Ectodermal cell (in vitro differentiated cells): ENCODE results near the gene CLASP1.

Source experiments
- H3K27ac ChIP-seq: 2 replicates; pipeline ENCODE4 v1.7.0; 2013; ENCODE audit warnings: mild to moderate bottlenecking, low read depth, low read length; ENCODE audit not compliant: insufficient read depth, poor library complexity, severe bottlenecking
- H3K27me3 ChIP-seq: 2 replicates; pipeline ENCODE4 v1.7.0; 2013; ENCODE audit warnings: mild to moderate bottlenecking, low read length; ENCODE audit not compliant: insufficient read depth, control insufficient read depth, poor library complexity, severe bottlenecking
- H3K36me3 ChIP-seq: one replicate; pipeline ENCODE4 v1.7.0; 2013; ENCODE audit warnings: low read length; ENCODE audit not compliant: control insufficient read depth, insufficient read depth
- H3K4me1 ChIP-seq: one replicate; pipeline ENCODE4 v1.7.0; 2013; ENCODE audit warnings: low read length; ENCODE audit not compliant: control insufficient read depth, insufficient read depth
- H3K4me3 ChIP-seq: 2 replicates; pipeline ENCODE4 v1.7.0; 2013; ENCODE audit warnings: low read depth, low read length, control low read depth; ENCODE audit not compliant: insufficient read depth
- H3K9me3 ChIP-seq: 2 replicates; pipeline ENCODE4 v1.7.0; 2013; ENCODE audit warnings: mild to moderate bottlenecking, low read length, moderate library complexity; ENCODE audit not compliant: control insufficient read depth
- WGBS, 2 experiments: methylation state at CpG; one replicate each; pipeline ENCODE4 v1.1.7; 2013; ENCODE audit warnings: missing lambda C conversion rate in 2 of 2; 5-methylcytosine and 5-hydroxymethylcytosine counted together

The CLASP1 gene

GRCh38 chr2:121532347-121532766 lies 116.9 kb downstream of the CLASP1 start:
- no peak overlapping the region for H3K4me3 ChIP-seq
- WGBS, 2 experiments: 86 to 87% methylated on average over 4 of the region's 4 CpGs
- H3K9me3 ChIP-seq: no peaks in the 10 kb centered on the region
- no peak overlapping the region for H3K27ac ChIP-seq
- no peaks in the 10 kb centered on the region for H3K27me3 ChIP-seq
- no peaks in the 10 kb centered on the region for H3K36me3 ChIP-seq
- H3K4me1 ChIP-seq: peaks cover 12% of the 10 kb centered on the region

DNA sequence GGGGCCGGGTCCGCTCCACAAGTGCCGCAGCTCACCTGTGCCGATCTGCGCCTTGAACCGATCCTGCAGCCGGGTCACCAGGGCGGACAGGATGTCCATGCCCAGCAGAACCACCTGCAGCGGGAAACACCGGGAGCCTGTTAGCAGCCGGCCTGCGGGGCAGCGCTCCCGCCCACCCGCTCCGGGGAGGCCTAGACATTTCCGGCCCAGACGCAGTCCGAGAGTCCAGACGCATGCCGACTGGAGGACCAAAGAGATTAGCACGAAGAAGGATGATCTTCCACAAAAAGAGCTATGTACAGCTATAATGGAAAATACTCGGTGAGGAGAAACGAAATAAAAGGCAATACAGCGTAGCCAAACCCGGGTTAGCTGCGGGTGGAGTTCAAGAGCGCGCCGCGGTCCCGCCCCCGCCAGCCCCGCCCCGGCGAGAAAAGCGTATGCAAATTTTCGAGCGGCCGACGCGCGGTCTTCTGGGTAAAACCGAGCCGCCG lies 119.0 kb downstream of the CLASP1 start:
- H3K27ac ChIP-seq: peak overlapping the region; percentile 100
- WGBS, 2 experiments: 0 to 1% methylated on average over 46 of the region's 46 CpGs
- no peaks in the 10 kb centered on the region for H3K27me3 ChIP-seq
- peaks cover 12% of the 10 kb centered on the region for H3K4me1 ChIP-seq
- peak overlapping the region; percentile 79 for H3K4me3 ChIP-seq
- peaks cover 5% of the 10 kb centered on the region for H3K36me3 ChIP-seq
- no peaks in the 10 kb centered on the region for H3K9me3 ChIP-seq

- H3K4me1 ChIP-seq: peaks cover 17% of the 10 kb centered on the region
- peak overlapping the region; percentile 79 for H3K4me3 ChIP-seq
- no peak overlapping the region for H3K27ac ChIP-seq
- 18 to 19% methylated on average over 17 to 19 of the region's 19 CpGs for WGBS, 2 experiments
- H3K36me3 ChIP-seq: peaks cover 5% of the 10 kb centered on the region
- no peaks in the 10 kb centered on the region for H3K27me3 ChIP-seq
- H3K9me3 ChIP-seq: no peaks in the 10 kb centered on the region
Observed at GRCh38 chr2:121529439-121530211, 119.6 kb downstream of the CLASP1 start.

DNA sequence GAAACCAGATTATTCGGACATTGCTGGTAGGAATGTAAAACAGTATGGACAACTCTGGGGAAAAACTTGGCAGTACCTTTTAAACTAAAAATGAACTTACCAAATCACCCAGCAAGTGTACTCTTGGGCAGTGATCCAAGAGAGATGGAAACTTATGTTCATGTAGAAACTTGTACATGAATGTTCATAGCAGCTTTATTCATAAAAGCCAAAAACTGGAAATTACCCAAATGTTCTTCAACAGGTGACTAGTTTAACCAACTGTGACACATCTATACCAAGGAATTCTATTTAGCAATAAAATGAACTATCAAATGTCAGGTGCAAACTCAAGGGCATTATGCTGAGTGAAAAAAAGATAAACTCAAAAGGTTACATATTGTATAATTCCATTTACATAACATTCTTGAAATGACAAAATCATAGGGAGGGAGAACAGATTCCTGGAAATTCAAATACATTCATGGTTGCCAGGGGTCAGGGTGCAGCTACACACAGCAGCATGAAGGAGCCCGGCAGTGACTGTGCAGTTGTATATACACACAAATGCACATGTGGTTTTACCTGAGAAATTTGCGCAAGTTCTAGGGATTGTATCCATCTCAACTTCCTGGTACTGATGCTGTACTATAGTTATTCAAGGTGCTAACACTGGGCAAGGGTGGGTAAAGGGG lies 122.1 kb downstream of the CLASP1 start:
- no peaks in the 10 kb centered on the region for H3K9me3 ChIP-seq
- H3K4me1 ChIP-seq: peaks cover 5% of the 10 kb centered on the region
- no peak overlapping the region for H3K4me3 ChIP-seq
- WGBS, 2 experiments: 91 to 94% methylated on average over 3 of the region's 3 CpGs
- no peaks in the 10 kb centered on the region for H3K27me3 ChIP-seq
- peaks cover 5% of the 10 kb centered on the region for H3K36me3 ChIP-seq
- no peak overlapping the region for H3K27ac ChIP-seq

DNA sequence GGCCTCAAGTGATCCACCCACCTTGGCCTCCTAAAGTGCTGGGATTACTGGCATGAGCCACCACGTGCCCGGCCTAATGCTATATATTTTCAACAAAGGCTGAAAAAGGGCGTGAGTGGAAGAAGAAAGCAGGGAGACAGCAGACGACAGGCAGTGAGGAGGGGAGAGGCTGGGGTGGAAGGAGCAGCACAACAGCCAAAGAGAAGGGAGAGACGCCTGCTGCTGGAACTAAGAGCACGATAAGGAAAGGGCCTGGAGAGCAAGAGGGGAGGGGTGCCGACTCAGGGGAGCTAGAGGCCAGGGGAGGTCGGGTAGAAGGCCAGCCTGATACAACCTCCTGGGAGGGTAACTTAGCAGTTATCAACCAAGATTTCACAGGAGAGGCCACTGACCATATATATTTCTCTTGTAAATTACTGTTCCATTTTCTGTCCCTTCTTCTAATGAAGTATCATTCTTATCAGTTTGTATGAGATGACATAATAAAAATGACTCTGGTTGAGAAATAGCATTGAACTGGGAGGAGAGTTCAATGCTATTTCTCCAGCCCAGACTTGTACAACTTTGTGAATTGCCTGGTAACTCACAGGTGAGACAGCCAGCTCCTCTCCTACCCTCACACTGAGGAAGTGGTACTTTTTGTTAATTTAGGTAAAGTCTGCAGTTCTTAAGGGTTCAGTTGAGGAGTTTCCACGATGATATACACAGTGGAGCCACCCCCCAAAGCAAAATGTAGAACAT lies 124.4 kb downstream of the CLASP1 start:
- 51 to 53% methylated on average over 9 of the region's 9 CpGs for WGBS, 2 experiments
- Histone ChIP-seq H3K9me3 (no peaks in the 10 kb centered on the region), H3K27ac (no peak overlapping the region), H3K36me3 (peaks cover 5% of the 10 kb centered on the region), H3K4me1 (peaks cover 27% of the 10 kb centered on the region), H3K27me3 (no peaks in the 10 kb centered on the region), H3K4me3 (no peak overlapping the region)

- H3K4me1 ChIP-seq: peaks cover 37% of the 10 kb centered on the region
- no peaks in the 10 kb centered on the region for H3K27me3 ChIP-seq
- H3K36me3 ChIP-seq: peaks cover 5% of the 10 kb centered on the region
- no peaks in the 10 kb centered on the region for H3K9me3 ChIP-seq
- no peak overlapping the region for H3K4me3 ChIP-seq
- WGBS, 2 experiments: 90 to 95% methylated on average over 10 of the region's 10 CpGs
- H3K27ac ChIP-seq: no peak overlapping the region
Observed at GRCh38 chr2:121521359-121521758, 127.9 kb downstream of the CLASP1 start.

DNA sequence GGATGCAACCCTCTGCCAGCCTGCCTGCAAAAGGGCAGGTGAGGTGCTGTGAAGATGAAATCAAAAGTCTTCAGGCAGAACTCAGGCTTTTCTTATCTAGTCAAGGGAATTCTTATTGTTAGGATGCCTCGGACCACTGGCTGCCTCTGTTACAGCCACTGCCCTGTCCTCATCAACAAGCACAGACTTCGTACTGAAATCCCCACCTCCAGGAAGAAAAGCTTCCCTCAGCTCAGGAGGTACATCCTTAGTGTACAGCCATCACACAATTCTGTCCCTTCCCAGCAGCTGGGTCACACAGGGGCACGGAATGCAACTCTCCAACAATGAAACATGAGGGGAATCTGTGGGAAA lies 128.6 kb downstream of the CLASP1 start:
- Histone ChIP-seq H3K27me3 (no peaks in the 10 kb centered on the region), H3K27ac (peak overlapping the region; percentile 3), H3K36me3 (no peaks in the 10 kb centered on the region), H3K4me3 (no peak overlapping the region), H3K4me1 (peaks cover 37% of the 10 kb centered on the region), H3K9me3 (no peaks in the 10 kb centered on the region)
- WGBS, 2 experiments: 82 to 85% methylated on average over 3 of the region's 3 CpGs

- H3K4me3 ChIP-seq: no peak overlapping the region
- WGBS, 2 experiments: 66 to 74% methylated on average over 6 of the region's 6 CpGs
- H3K4me1 ChIP-seq: peaks cover 34% of the 10 kb centered on the region
- no peaks in the 10 kb centered on the region for H3K27me3 ChIP-seq
- no peaks in the 10 kb centered on the region for H3K36me3 ChIP-seq
- peak overlapping the region; percentile 45 for H3K27ac ChIP-seq
- no peaks in the 10 kb centered on the region for H3K9me3 ChIP-seq
Observed at GRCh38 chr2:121519732-121520640, 129.3 kb downstream of the CLASP1 start.

DNA sequence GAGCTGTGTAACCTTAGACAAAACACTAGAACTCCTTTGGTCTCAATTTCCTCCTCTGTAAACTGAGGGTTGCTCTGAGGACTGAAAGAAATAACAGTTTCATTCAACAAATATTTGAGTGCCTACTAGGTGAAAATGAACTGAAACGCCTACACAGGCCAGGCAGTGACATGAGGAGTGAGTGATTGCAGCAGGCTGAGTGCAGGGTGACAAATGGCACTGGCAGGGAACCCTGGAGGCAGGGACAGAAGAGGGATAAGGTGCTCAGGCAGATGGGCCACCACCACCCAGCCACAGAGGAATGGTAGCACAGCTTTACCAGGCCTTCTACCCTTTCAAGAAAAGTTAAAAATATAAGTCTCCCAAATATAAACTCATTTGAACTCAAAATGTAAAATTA lies 130.1 kb downstream of the CLASP1 start:
- peaks cover 34% of the 10 kb centered on the region for H3K4me1 ChIP-seq
- no peaks in the 10 kb centered on the region for H3K36me3 ChIP-seq
- no peak overlapping the region for H3K4me3 ChIP-seq
- 83 to 84% methylated on average over 1 of the region's 1 CpG for WGBS, 2 experiments
- H3K9me3 ChIP-seq: no peaks in the 10 kb centered on the region
- no peaks in the 10 kb centered on the region for H3K27me3 ChIP-seq
- H3K27ac ChIP-seq: peak overlapping the region; percentile 45
